OCI-LY1 (cell line): ENCODE measurements around the gene ME3.

ENCODE experiments used
- EZH2 ChIP-seq: fragments of 200-600 bp; sonication (generic), shearing (Covaris generic); IDR thresholded peaks from 2 replicates; pipeline ENCODE4 v1.8.0; 2017; ENCODE audit warnings: borderline replicate concordance, mixed run types, mild to moderate bottlenecking, antibody characterized with exemption, low read length, moderate library complexity, mixed read lengths
- TF ChIP-seq, protein P1 (sequence below): fragments of 200-600 bp; sonication (generic), shearing (Covaris generic); IDR thresholded peaks from 2 replicates; pipeline ENCODE4 v1.5.1; 2017; ENCODE audit warnings: mild to moderate bottlenecking, antibody characterized with exemption, low read length, moderate library complexity, mixed read lengths

DNA sequence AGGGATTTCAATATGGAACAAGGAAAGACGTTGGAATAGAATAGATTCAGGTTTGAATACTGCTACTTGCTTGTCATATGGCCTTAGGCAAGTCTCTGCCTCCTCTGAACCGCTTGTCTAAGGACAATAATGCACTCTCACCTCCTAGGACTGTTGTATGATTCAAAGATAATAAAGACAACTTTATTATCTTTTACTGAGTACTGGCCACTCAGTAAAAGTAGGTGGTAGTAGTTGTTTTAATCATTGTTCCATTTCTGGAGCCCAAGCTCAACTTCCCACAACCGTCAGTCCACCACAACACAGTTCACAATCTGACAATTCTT lies 134.2 kb downstream of the ME3 start:
- TF ChIP-seq, protein P1, sequence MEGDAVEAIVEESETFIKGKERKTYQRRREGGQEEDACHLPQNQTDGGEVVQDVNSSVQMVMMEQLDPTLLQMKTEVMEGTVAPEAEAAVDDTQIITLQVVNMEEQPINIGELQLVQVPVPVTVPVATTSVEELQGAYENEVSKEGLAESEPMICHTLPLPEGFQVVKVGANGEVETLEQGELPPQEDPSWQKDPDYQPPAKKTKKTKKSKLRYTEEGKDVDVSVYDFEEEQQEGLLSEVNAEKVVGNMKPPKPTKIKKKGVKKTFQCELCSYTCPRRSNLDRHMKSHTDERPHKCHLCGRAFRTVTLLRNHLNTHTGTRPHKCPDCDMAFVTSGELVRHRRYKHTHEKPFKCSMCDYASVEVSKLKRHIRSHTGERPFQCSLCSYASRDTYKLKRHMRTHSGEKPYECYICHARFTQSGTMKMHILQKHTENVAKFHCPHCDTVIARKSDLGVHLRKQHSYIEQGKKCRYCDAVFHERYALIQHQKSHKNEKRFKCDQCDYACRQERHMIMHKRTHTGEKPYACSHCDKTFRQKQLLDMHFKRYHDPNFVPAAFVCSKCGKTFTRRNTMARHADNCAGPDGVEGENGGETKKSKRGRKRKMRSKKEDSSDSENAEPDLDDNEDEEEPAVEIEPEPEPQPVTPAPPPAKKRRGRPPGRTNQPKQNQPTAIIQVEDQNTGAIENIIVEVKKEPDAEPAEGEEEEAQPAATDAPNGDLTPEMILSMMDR: no peak
- TF ChIP-seq EZH2: no peak
